ENCODE data around the gene DNPEP.
A peak's percentile ranks its signal among the peaks of the same experiment; 100 is the strongest.

The DNPEP gene

GRCh38 chr2:219386532-219387280, 1.0 kb downstream of the DNPEP start:
- Histone ChIP-seq H3K27me3 (ENCODE audit: control insufficient read depth, insufficient read depth, low read length) (no peaks in the 10 kb centered on the region), H3K36me3 (ENCODE audit: control insufficient read depth, insufficient read depth, low read length) (no peaks in the 10 kb centered on the region), H3K79me2 (no peaks in the 10 kb centered on the region), H3K4me2 (ENCODE audit: low read length) (peak overlapping the region; percentile 83), H2AFZ (peak overlapping the region; percentile 96), H3K9me3 (ENCODE audit: control insufficient read depth, low read length) (no peaks in the 10 kb centered on the region), H3K27ac (peak overlapping the region; percentile 81), H3K4me1 (peaks cover 3% of the 10 kb centered on the region), H3K4me3 (ENCODE audit: low read depth, low read length) (peak overlapping the region; percentile 80), H3K9ac (no peak overlapping the region)
- no peak for TF ChIP-seq CTCF (IDR thresholded peaks at IDR 0.05)

GRCh38 chr2:219385958-219386520, 1.7 kb downstream of the DNPEP start:
- Histone ChIP-seq H3K9me3 (ENCODE audit: control insufficient read depth, low read length) (no peaks in the 10 kb centered on the region), H3K4me2 (ENCODE audit: low read length) (no peak overlapping the region), H2AFZ (no peak overlapping the region), H3K27me3 (ENCODE audit: control insufficient read depth, insufficient read depth, low read length) (no peaks in the 10 kb centered on the region), H3K4me1 (peaks cover 3% of the 10 kb centered on the region), H3K9ac (no peak overlapping the region), H3K4me3 (ENCODE audit: low read depth, low read length) (no peak overlapping the region), H3K36me3 (ENCODE audit: control insufficient read depth, insufficient read depth, low read length) (no peaks in the 10 kb centered on the region), H3K79me2 (no peaks in the 10 kb centered on the region), H3K27ac (no peak overlapping the region)
- TF ChIP-seq CTCF (IDR thresholded peaks at IDR 0.05): no peak

GRCh38 chr2:219384859-219385258, 2.9 kb downstream of the DNPEP start:
- Histone ChIP-seq H3K9ac (no peak overlapping the region), H3K27me3 (ENCODE audit: control insufficient read depth, insufficient read depth, low read length) (no peaks in the 10 kb centered on the region), H3K36me3 (ENCODE audit: control insufficient read depth, insufficient read depth, low read length) (no peaks in the 10 kb centered on the region), H2AFZ (no peak overlapping the region), H3K9me3 (ENCODE audit: control insufficient read depth, low read length) (no peaks in the 10 kb centered on the region), H3K4me2 (ENCODE audit: low read length) (no peak overlapping the region), H3K4me1 (peaks cover 3% of the 10 kb centered on the region), H3K27ac (no peak overlapping the region), H3K79me2 (no peaks in the 10 kb centered on the region), H3K4me3 (ENCODE audit: low read depth, low read length) (no peak overlapping the region)
- TF ChIP-seq CTCF (IDR thresholded peaks at IDR 0.05): no peak

- Histone ChIP-seq H3K36me3 (ENCODE audit: control insufficient read depth, insufficient read depth, low read length) (no peaks in the 10 kb centered on the region), H2AFZ (no peak overlapping the region), H3K9ac (no peak overlapping the region), H3K9me3 (ENCODE audit: control insufficient read depth, low read length) (no peaks in the 10 kb centered on the region), H3K4me1 (peaks cover 3% of the 10 kb centered on the region), H3K27ac (no peak overlapping the region), H3K4me3 (ENCODE audit: low read depth, low read length) (no peak overlapping the region), H3K4me2 (ENCODE audit: low read length) (no peak overlapping the region), H3K79me2 (no peaks in the 10 kb centered on the region), H3K27me3 (ENCODE audit: control insufficient read depth, insufficient read depth, low read length) (no peaks in the 10 kb centered on the region)
- no peak for TF ChIP-seq CTCF (IDR thresholded peaks at IDR 0.05)
These were observed 3.5 kb downstream of the DNPEP start for GRCh38 chr2:219384083-219384713.

Measured in parathyroid adenoma (tissue), 2 donors.